ENCODE data around the gene HOATZ.
A peak's percentile ranks its signal among the peaks of the same experiment; 100 is the strongest.

Gene HOATZ

DNA sequence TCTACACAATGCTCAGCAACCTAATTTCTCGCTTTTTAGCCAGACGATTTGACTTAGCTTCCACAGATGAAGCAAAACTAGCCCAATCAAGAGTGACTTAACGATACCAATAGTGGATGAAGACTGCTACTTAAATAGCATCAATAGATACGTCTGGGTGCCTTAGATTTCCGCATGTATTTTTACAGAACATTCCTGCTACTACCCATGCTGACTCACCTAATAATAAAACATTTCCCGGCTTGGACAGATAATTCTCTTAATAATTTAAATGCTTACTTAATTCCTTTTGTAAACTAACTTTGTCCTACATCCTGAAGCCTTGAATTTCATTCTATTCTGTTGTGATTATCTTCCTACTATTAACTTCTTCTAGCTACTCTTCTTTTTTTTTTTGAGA lies 20.7 kb downstream of the HOATZ start:
- no peak for TF ChIP-seq CTCF (IDR thresholded peaks at IDR 0.05)
- Histone ChIP-seq H3K27ac (no peak overlapping the region), H3K27me3 (peaks cover 66% of the 10 kb centered on the region), H3K36me3 (no peaks in the 10 kb centered on the region), H3K9me3 (no peaks in the 10 kb centered on the region), H3K4me3 (ENCODE audit: low read depth in 1 of 2, low read length in 1 of 2) (no peak overlapping the region), H3K4me1 (ENCODE audit: control insufficient read depth in 1 of 2, insufficient read depth in 1 of 2, low read depth in 1 of 2, low read length in 1 of 2) (peaks cover 5 to 8% of the 10 kb centered on the region in 2 experiments)

DNA sequence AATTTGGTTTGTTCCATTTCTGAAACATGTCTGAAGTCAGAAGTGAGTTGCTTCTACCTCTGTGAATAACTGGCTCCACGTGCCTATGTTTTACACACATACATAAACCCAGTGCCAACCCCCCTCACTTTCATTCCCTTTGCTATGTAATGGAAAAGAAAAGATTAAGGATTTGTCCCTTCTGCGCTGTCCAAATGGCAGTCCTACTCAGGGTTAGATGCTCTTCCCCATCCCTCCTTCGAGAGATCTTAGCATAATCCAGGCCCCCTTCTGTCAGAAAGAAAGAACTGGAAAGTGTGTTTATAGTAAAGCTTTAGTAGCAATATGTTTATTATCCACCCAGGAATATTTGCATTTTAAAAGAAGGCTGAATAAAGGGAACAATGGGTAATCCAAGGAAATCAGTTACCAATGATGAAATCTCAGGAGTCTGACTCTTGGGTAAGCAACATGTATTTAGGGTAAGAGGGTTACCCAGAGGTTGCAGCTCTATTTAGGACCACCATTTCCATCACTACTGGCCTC lies 22.8 kb downstream of the HOATZ start:
- peaks cover 82% of the 10 kb centered on the region for H3K27me3 ChIP-seq
- H3K9me3 ChIP-seq, result no peaks in the 10 kb centered on the region
- H3K4me3 ChIP-seq (ENCODE audit: low read depth in 1 of 2, low read length in 1 of 2), result no peak overlapping the region
- H3K27ac ChIP-seq, result no peak overlapping the region
- peaks cover 16 to 26% of the 10 kb centered on the region in 2 experiments for H3K4me1 ChIP-seq (ENCODE audit: control insufficient read depth in 1 of 2, insufficient read depth in 1 of 2, low read depth in 1 of 2, low read length in 1 of 2)
- TF ChIP-seq CTCF (IDR thresholded peaks at IDR 0.05), result no peak
- no peaks in the 10 kb centered on the region for H3K36me3 ChIP-seq

DNA sequence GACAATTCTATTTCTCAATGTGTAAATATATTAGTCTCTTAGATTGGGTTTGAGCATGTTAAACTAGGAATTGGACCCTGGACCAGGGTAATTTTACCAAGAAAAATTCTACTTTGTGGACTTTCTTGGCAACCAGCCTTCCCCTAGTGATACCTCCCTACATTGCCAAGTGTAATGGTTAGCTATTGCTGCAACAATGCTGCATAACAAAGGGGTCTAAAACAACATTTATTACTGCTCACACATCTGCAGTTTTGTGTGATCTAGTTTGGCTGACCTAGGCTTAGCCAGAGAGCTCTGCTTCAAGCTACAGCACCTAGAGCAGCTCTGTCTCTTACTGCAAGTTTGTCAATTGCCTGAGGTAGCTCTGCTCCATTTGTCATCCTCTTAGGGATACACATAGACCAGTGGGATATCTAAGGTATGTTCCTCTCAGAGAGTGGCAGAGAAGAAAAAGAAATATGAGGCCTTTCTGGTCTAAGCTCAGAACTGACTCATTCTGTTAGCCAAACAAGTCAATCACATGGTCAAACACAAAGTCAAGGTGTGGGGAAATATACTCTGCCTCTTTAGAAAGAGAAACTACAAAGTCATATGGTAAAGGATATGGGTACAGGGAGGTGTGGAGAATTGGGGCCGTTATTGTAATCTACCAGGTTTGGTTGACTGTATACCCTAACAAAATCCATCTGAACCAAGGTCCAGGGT lies 24.0 kb downstream of the HOATZ start:
- H3K27me3 ChIP-seq, result peaks cover 94% of the 10 kb centered on the region
- H3K27ac ChIP-seq, result no peak overlapping the region

GRCh38 chr11:111539426-111540113 lies 25.0 kb downstream of the HOATZ start:
- H3K9me3 ChIP-seq, result no peaks in the 10 kb centered on the region
- TF ChIP-seq CTCF (IDR thresholded peaks at IDR 0.05), result no peak
- H3K36me3 ChIP-seq, result no peaks in the 10 kb centered on the region
- H3K27ac ChIP-seq, result no peak overlapping the region
- no peak overlapping the region for H3K4me3 ChIP-seq (ENCODE audit: low read depth in 1 of 2, low read length in 1 of 2)
- peaks cover 16 to 26% of the 10 kb centered on the region in 2 experiments for H3K4me1 ChIP-seq (ENCODE audit: control insufficient read depth in 1 of 2, insufficient read depth in 1 of 2, low read depth in 1 of 2, low read length in 1 of 2)
- H3K27me3 ChIP-seq, result peaks cover 98% of the 10 kb centered on the region

More for the DNA sequence above, 24.0 kb downstream of the HOATZ start:
- Histone ChIP-seq H3K4me1 (ENCODE audit: control insufficient read depth in 1 of 2, insufficient read depth in 1 of 2, low read depth in 1 of 2, low read length in 1 of 2) (peaks cover 16 to 26% of the 10 kb centered on the region in 2 experiments), H3K36me3 (no peaks in the 10 kb centered on the region), H3K9me3 (no peaks in the 10 kb centered on the region), H3K4me3 (ENCODE audit: low read depth in 1 of 2, low read length in 1 of 2) (no peak overlapping the region)
- TF ChIP-seq CTCF (IDR thresholded peaks at IDR 0.05), result no peak

- no peak within 1 kb of the TSS for H3K27ac ChIP-seq
- H3K27me3 ChIP-seq, result peaks cover 91% of the 10 kb centered on the region
- H3K4me3 ChIP-seq (ENCODE audit: low read depth in 1 of 2, low read length in 1 of 2), result peak within 1 kb of the TSS; percentile 12 to 36
Observed at GRCh38 chr11:111540114-111540936, 25.7 kb downstream of the HOATZ start, which contains the start of gene LAYN. Gene LAYN, plus strand, starts transcription at chr11:111540720. Its CDS starts 124 bp downstream, at chr11:111540844.

More at GRCh38 chr11:111540114-111540936, 25.7 kb downstream of the HOATZ start, which contains the start of gene LAYN:
- TF ChIP-seq CTCF (IDR thresholded peaks at IDR 0.05), result no peak
- Histone ChIP-seq H3K9me3 (no peaks in the 10 kb centered on the region), H3K36me3 (no peaks in the 10 kb centered on the region), H3K4me1 (ENCODE audit: control insufficient read depth in 1 of 2, insufficient read depth in 1 of 2, low read depth in 1 of 2, low read length in 1 of 2) (peaks cover 16 to 26% of the 10 kb centered on the region in 2 experiments)
